ENCODE data around the gene CLCN5.

DNA sequence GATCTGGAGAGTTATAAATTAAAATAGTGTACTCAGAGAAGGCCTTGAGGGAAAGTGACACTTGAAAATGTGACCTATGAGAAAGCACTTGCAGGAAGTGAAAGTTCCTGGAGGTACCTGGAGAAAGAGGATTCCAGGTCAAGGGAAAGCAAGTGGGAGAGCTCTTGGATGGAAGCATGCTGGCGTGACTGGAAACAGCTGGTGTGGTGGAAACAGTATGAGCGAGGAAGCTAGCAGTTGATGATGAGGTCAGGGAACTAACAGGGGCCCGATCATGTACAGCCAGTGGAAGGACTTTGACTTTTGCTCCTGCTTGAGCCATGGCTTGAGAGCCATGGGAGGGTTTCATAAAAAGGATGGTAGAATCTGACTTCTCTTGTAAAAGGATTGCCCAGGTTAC lies 9.5 kb upstream of the CLCN5 start:
- TF ChIP-seq CTCF (conservative IDR thresholded peaks at IDR 0.05 in 1 of 2, IDR thresholded peaks at IDR 0.05 in 1 of 2; ENCODE audit: low read depth in 1 of 2, low read length in 2 of 2): no peak
- no peak for TF ChIP-seq EZH2 (IDR thresholded peaks at IDR 0.05; ENCODE audit: low read length, missing control alignments)

Measured in fibroblast of lung (primary cell).